GM18867 (cell line): ENCODE data around the gene CBL.
"Not testable (repeated sequence)": the region's sequence is repeated elsewhere in the genome, so short reads cannot be mapped to it uniquely, and the experiment has no call there.

Experiments used
- ATAC-seq: cut with Tn5 transposase; IDR thresholded peaks from one replicate; pipeline ENCODE4 v1.9.1; 2021; ENCODE audit warnings: mild to moderate bottlenecking, moderate library complexity; ENCODE audit not compliant: unreplicated experiment

CBL gene

GRCh38 chr11:119207415-119207960, 1.3 kb downstream of the CBL start:
- no peak for ATAC-seq

- ATAC-seq = no peak
Measured at GRCh38 chr11:119209186-119209585, 3.0 kb downstream of the CBL start.

- no peak for ATAC-seq
Measured at GRCh38 chr11:119210050-119210449, 3.9 kb downstream of the CBL start.

GRCh38 chr11:119218141-119218878, 12.2 kb downstream of the CBL start:
- no peak for ATAC-seq

- no peak for ATAC-seq
Measured at GRCh38 chr11:119222308-119222707, 16.2 kb downstream of the CBL start.

- ATAC-seq = no peak
Measured at GRCh38 chr11:119222891-119223290, 16.8 kb downstream of the CBL start.

GRCh38 chr11:119223856-119224255, 17.7 kb downstream of the CBL start:
- no peak for ATAC-seq

GRCh38 chr11:119228535-119229287, 22.6 kb downstream of the CBL start:
- ATAC-seq = not testable (repeated sequence)

- no peak for ATAC-seq
Measured at GRCh38 chr11:119229288-119229672, 23.1 kb downstream of the CBL start.

- ATAC-seq = no peak
Measured at GRCh38 chr11:119229741-119230140, 23.6 kb downstream of the CBL start.

- no peak for ATAC-seq
Measured at GRCh38 chr11:119236490-119236889, 30.4 kb downstream of the CBL start.

- no peak for ATAC-seq
Measured at GRCh38 chr11:119236891-119237290, 30.8 kb downstream of the CBL start.

GRCh38 chr11:119237515-119237914, 31.4 kb downstream of the CBL start:
- ATAC-seq = no peak

- no peak for ATAC-seq
Measured at GRCh38 chr11:119248750-119249670, 42.9 kb downstream of the CBL start.

- no peak for ATAC-seq
Measured at GRCh38 chr11:119249671-119250010, 43.5 kb downstream of the CBL start.

GRCh38 chr11:119251114-119251513, 45.0 kb downstream of the CBL start:
- no peak for ATAC-seq

- ATAC-seq = no peak
Measured at GRCh38 chr11:119254239-119254638, 48.1 kb downstream of the CBL start.

GRCh38 chr11:119258180-119258579, 52.0 kb downstream of the CBL start:
- ATAC-seq = no peak

GRCh38 chr11:119258983-119259382, 52.8 kb downstream of the CBL start:
- no peak for ATAC-seq

- no peak for ATAC-seq
Measured at GRCh38 chr11:119262668-119263351, 56.7 kb downstream of the CBL start.
